Measurements from ENCODE around the gene TTC22. TPM values are rescaled to one million over a fixed set of nuclear protein-coding genes. Genes with fewer than 3 reads are reported as not detected.

Gene TTC22
- 1.2 TPM for total RNA-seq

GRCh38 chr1:54800899-54801759, at the start of gene TTC22:
TSS of gene TTC22 (minus strand) at chr1:54801323. CDS start at chr1:54801163, 160 bp downstream.

GRCh38 chr1:54764133-54764921, 36.8 kb downstream of the TTC22 start, which contains the start of gene PARS2:
TSS of gene PARS2 (minus strand) at chr1:54764523. CDS start at chr1:54759161, 5,362 bp downstream.

Other genes starting within 250 kb of the TTC22 start
- gene FAM151A, start 177.8 kb downstream of the TTC22 start, total RNA-seq = not detected
- 2.5 TPM for gene MROH7, start 159.5 kb downstream of the TTC22 start, total RNA-seq
- gene TTC4, start 85.5 kb downstream of the TTC22 start, total RNA-seq = 19.6 TPM
- 4.2 TPM for gene PARS2, start 36.8 kb downstream of the TTC22 start, total RNA-seq
- 53.3 TPM for gene DHCR24, start 85.9 kb upstream of the TTC22 start, total RNA-seq
- 1.4 TPM for gene TMEM61, start 179.3 kb upstream of the TTC22 start, total RNA-seq
- not detected for gene BSND, start 197.6 kb upstream of the TTC22 start, total RNA-seq
- 0.23 TPM for gene PCSK9, start 238.2 kb upstream of the TTC22 start, total RNA-seq